Hindlimb muscle (tissue), 1 donor: Measurements from ENCODE around the gene OR1F1. TPM values are rescaled to one million over a fixed set of nuclear protein-coding genes. Genes with fewer than 3 reads are reported as not detected.
"Not testable (repeated sequence)": the region's sequence is repeated elsewhere in the genome, so short reads cannot be mapped to it uniquely, and the experiment has no call there.

Experiments
- DNase-seq: peaks from one replicate; pipeline ENCODE4 v3.0.0-alpha.2; 2013
- polyA plus RNA-seq: library from polyadenylated mRNA; unstranded; fragments of 120-200 nt; gene quantifications from one replicate; pipeline ENCODE4 v1.2.1, GENCODE V29; 2013; ENCODE audit not compliant: insufficient read length

Gene OR1F1
- polyA plus RNA-seq, 1 donor: not detected

- DNase-seq: no peak
Observed at GRCh38 chr16:3198334-3199072, 10.5 kb downstream of the OR1F1 start.

- DNase-seq: no peak
Observed at GRCh38 chr16:3202903-3203539, 15.0 kb downstream of the OR1F1 start.

DNA sequence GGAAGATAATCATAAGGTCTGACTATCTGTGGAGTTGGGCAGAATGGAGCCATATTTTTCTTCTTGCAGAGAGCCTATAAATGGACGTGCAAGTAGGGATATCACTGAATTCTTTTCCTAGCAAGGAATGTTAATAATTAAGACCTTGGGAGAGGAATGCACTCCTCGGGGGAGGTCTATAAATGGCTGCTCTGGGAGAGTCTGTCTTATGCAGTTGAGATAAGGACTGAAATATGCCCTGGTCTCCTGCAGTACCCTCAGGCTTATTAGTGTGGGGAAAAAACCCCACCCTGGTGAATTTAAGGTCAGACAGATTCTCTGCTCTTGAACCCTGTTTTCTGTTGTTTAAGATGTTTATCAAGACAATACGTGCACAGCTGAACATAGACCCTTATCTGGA is 17.9 kb downstream of the OR1F1 start:
- DNase-seq: not testable (repeated sequence)

GRCh38 chr16:3207086-3207953 is 19.3 kb downstream of the OR1F1 start:
- no peak for DNase-seq

GRCh38 chr16:3212006-3212405 is 24.0 kb downstream of the OR1F1 start:
- DNase-seq: no peak

DNA sequence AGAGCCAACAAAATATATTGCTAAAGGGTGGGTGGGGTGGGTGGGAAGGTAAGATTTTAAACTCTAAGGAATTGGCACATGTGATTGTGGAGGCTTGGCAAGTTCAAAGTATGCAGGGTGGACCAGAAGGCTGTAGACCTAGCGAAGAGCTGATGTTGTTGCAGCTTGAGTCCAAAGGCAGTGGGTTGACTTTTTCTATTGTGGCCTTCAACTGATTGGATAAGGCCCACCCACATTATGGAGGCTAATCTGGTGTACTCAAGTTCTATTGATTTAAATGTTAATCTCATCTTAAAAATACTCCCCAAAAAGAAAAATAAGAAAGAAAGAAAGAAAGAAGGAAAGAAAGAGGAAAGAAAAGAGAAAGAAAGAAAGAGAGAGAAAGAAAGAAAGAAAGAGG is 24.6 kb downstream of the OR1F1 start:
- DNase-seq: no peak

GRCh38 chr16:3214904-3215600 is 27.0 kb downstream of the OR1F1 start:
- DNase-seq: no peak

DNA sequence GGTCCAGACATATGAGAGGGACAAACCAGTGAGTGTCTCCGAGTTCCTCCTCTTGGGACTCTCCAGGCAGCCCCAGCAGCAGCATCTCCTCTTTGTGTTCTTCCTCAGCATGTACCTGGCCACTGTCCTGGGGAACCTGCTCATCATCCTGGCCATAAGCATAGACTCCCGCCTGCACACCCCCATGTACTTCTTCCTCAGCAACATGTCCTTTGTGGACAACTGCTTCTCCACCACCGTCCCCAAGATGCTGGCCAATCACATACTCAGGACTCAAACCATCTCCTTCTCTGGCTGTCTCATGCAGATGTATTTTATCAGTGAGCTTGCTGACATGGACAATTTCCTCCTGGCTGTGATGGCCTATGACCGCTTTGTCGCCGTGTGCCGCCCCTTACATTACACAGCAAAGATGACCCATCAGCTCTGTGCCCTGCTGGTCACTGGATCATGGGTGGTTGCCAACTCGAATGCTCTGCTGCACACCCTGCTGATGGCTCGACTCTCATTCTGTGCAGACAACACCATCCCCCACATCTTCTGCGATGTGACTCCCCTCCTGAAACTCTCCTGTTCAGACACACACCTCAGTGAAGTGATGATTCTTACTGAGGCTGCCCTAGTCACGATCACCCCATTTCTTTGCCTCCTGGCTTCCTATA is 27.7 kb downstream of the OR1F1 start:
- no peak for DNase-seq

DNA sequence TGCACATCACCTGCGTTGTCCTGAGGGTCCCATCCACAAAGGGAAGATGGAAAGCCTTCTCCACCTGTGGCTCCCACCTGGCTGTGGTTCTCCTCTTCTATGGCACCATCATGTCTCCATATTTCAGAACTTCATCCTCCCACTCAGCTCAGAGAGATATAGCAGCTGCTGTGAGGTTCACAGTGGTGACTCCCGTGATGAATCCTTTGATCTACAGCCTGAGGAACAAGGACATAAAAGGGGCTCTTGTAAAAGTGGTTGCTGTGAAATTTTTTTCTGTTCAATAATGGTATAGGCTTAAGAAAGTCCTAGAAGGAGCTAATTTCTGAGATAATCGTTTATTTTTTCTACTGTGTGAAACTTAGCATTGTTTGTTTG is 28.2 kb downstream of the OR1F1 start:
- no peak for DNase-seq

DNA sequence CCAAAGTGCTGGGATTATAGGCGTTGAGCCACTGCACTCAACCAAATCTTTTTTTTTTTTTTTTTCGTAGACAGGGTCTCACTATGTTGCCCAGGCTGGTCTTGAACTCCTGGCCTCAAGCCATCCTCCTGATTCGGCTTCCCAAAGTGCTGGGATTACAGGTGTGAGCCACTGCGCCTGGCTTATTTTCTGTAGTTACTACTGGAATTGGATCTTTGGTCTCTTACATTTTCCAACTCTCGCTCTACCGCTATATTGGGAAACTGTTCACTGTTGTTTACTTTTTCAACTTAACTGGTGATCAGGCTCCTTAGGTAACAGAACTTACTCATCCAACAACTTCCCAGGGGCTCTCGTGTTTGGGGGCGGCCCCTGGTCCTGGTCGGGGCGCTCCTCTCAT is 32.8 kb downstream of the OR1F1 start:
- DNase-seq: no peak

GRCh38 chr16:3223913-3224515 is 36.0 kb downstream of the OR1F1 start:
- DNase-seq: no peak

GRCh38 chr16:3234543-3234856 is 46.5 kb downstream of the OR1F1 start:
- no peak for DNase-seq

DNA sequence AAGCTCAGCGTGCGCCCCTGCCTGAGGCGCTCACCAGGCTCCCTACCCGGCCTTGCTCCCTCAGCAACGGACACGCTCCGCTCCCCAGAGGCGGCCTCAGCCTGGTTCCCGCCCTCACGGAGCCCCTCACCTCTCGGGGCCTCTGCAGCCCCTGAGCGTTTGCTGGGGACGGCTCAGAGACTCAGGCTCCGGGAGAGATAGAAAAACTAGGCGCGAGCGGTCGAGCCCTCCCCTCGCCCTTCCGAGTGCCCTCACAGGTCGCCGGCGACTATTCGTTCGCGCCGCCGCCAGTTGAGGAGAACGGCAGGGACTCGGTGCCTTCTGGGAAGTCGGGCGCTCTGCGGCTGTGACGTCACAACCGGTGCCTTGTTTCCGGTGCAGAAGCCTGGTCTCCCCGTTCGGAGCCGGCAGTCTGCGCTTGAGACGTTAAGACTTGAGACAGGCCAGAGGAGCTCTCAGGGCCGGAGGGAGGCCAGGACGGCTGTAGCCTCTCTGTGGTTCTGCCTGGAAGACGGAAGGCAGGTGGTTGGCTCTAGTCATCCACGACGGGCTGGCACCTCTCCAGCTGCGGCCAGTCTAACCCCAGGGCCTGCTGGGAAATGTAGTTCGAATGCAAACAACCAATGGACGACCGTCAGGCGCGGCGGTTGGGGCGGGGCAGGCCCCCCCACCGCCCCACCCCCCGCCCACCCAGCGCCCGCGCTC is 47.0 kb downstream of the OR1F1 start, which contains the start of gene ZNF200:
ZNF200 (minus strand) TSS at position 302 of the 705 bp plus-strand sequence. CDS start 1,403 bp downstream, outside the sequence.
- DNase-seq: peak; percentile 95

DNA sequence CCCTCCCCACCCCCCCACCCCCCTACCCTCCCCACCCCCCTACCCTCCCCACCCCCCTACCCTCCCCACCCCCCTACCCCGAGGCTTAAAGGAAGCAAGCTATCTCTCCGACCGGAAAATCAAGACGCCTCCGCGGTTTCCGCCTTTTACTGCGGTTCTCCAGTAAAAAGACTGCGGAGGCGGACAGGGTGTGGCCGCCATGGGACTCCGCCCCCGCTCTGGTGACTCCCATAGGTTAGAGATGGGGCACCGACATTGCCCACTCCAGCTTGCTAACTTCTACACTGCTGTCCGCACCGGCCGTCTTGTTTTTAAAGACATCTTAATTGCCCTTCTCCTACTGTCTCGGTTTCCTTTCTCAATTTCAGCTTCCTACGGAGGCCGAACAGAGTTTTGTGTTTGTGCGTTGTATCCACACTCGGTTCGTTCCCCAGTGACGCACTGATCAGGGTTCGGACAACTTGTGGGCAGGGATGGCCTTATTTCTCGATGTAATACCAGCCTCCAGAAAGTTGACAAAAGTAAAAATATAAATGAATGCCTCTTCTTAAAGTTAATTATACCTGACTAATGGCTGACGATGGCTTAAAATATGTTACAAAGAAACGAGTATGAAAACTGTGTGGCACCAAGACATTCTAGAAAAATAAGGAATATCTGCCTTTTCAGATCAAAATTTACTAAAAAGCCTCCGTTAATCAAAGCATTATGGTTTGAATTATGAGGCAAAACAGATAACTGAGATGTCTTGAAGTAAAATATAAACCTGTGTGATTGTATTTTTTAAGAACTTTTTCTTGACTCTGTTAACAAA is 48.1 kb downstream of the OR1F1 start:
- no peak for DNase-seq

DNA sequence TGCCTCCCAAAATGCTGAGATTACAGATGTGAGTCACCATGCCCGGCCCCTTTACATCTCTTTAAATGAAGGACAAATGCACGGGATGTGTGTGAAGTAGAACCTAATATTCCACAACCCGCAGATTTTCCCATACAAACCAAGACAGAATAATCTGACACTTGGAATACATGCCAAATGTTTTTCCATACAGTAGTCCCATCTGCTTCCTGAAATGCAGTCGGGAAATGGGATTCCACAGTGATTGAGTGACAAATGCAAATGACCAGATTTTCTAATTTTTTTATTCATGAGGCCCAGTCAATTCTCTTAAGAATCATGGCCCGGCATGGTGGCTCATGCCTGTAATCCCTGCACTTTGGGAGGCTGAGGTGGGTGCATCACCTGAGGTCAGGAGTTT is 53.8 kb downstream of the OR1F1 start:
- no peak for DNase-seq

DNA sequence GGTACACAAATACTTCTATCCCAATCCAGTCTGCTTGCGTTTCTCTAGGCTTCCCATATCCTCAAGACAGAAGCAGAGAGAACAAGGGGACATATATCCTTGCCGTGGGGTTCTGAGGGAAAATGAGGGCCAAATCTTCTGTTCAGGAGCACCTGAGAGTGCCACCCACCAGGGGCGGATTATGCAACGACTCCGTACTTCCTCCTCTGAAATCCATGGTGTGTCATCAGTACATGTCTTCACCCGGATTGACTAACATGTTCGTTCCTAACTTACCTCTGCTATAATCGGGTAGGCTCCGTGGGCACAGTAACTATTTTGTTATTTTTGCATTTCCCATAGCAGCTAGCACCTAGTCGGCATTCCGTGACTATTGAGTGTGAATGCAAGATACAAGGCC is 54.7 kb downstream of the OR1F1 start:
- no peak for DNase-seq

DNA sequence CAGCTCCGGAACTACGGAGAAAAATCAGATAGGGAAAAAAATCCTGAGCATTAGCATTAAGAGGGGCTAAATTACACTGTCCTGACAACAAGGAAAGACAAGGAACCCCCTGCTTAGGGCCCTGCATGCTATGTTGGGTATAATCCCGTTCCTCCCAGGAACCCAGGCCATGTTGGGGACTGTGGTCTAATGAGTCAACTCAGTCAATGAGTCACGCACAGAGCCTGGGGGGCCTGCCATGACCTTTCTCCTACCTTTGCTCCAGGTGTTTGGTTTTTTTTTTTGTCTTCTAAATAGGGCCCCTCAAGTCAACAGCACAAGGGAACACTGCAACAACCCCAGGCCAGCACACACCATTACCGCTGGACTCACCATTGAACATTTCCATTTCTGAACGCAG is 55.9 kb downstream of the OR1F1 start:
- no peak for DNase-seq

- no peak for DNase-seq
Observed at GRCh38 chr16:3246002-3246401, 58.0 kb downstream of the OR1F1 start.

DNA sequence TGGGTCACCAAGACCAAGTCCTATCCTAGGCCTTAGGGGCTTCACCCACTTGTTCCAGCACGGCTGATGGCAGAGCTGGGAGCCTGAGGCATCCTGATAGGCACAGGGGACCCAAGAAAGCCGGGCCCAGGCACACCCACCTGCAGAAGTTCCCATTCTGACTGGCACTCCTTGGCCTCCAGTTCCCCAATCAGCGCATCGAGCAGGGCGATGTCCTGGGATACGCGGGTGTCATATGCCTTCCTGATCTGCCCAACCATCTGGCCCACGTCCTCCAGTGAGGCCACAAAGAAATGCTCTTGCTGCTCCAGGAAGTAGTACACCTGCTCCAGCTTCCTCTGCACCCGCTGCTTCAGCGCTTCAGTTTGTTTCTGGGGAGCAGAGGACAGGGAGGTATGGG is 58.9 kb downstream of the OR1F1 start:
- DNase-seq: no peak

DNA sequence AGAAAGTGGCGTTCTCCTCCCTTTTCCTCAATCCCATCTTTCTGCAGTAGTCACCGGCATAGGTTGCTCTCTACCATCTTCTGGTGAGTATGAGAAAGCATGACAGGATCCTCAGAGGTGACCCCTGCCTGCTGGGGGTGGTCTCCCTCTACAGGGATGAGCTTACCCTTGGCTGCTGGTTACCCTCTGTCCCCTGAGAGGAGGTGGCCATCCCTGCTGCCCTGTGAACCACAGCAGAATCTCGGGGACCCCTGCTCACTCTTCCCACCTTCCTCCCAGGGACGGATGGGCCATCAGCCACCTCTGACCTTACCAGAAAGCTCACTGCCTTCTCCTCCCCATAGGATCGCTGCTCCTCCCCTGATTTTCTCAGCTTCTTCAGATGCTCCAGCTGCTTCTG is 60.6 kb downstream of the OR1F1 start:
- DNase-seq: no peak
